Muscle of back (tissue), 13 donors: ENCODE measurements around the gene RBMY1J. TPM values are rescaled to one million over a fixed set of nuclear protein-coding genes. Genes with fewer than 3 reads are reported as not detected.
"Not testable (repeated sequence)": the region's sequence is repeated elsewhere in the genome, so short reads cannot be mapped to it uniquely, and the experiment has no call there.

Experiments
- DNase-seq, 3 donors: peaks; one replicate each; pipeline versions ENCODE4 v3.0.0 to v3.0.0-alpha.2; 2013
- long read RNA-seq, 9 donors: transcript quantifications; one replicate each; lab custom pipeline, GENCODE V29; 2026
- polyA plus RNA-seq, 10 donors: library from polyadenylated mRNA; unstranded; fragments of 120-200 nt; gene quantifications; one replicate each; pipeline ENCODE4 v1.2.1, GENCODE V29; 2013; ENCODE audit not compliant: insufficient read length in 10 of 10

RBMY1J gene
- polyA plus RNA-seq, result not detected
- long read RNA-seq, donor 1, result 0 reads
- long read RNA-seq, donor 2, result 0 reads
- long read RNA-seq, donor 3, result 0 reads
- long read RNA-seq, donor 4, result 0 reads
- long read RNA-seq, donor 5, result 0 reads
- long read RNA-seq, donor 6, result 0 reads
- long read RNA-seq, donor 7, result 0 reads
- long read RNA-seq, donor 8, result 0 reads
- long read RNA-seq, donor 9, result 0 reads

DNA sequence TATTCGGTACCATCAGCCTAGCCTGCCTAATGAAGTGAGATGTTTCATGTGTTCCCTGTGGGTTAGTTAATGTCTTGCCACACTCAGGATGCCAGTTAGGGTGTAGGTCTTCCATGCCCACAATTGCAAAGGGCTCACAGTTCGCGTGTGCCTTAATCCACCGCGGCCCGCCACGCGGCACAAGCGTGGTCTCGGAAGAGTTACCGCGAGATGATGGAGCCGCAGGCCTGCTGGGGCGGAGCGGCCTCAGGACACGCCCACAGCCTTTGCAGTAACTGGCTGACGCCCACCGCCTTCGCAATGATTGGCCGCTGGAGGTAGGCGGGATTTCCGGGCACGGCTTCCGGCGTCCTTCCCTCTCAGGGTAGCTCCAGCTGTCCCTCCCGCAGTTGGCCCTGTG is at the start of gene RBMY1J:
Gene RBMY1J (plus strand): TSS at position 301 of the 400 bp plus-strand sequence. CDS start 2,038 bp downstream, outside the sequence.
- not testable (repeated sequence) for DNase-seq

DNA sequence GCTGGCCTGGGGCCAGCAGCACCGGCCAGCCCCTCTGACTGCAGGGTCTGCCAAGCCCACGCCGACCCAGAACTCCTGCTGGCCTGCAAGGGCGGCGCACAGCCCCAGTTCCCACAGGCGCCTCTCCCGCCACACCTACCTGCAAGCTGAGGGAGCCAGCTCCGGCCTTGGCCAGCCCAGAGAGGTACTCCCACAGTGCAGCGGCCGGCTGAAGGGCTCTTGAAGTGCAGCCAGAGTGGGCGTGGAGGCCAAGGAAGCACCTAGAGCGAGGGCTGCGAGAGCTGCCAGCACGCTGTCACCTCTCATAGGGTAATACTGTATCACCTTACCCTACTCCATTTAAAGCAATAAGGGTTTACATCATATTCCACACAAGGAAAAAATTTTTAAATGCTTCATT is 35.8 kb upstream of the RBMY1J start:
- DNase-seq, result no peak

DNA sequence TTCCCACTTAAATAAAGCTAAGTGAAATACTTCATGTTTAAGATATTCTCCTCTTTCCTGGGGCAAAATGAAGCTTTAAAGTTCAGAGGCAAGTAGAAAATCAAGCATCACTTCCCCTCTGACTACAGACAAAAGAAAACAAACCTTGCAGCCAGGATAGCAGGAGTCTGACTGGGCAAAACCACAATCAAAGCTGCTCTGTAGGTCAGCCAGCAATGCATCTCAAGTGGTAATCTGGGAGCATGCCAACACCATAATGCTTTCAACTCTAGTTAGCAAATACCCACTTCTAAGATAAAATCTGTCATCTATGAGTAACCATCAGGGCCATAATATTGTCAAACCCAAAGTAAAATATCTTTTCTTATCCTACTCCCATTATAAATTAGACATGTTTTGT is 32.6 kb upstream of the RBMY1J start:
- DNase-seq, result no peak

DNA sequence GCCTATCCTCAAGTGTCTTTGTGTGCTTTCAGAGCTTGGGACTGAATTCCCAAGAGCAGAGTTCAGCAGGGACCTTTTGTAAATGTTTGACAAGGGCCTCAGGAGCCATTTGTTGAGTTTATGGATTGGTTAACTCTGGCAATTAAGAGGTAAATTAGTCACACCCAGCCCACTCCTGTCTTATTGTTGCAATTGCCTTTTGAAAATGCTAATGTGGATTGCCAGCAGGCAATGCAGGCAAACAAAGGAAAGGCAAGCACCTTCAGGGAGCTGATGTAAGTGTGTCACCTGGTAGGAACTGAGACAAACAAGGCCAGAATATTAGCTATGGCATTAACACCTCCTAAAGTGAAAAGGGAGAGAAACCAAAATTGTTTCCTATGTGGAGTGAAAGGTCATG is 29.7 kb upstream of the RBMY1J start:
- DNase-seq, result no peak

DNA sequence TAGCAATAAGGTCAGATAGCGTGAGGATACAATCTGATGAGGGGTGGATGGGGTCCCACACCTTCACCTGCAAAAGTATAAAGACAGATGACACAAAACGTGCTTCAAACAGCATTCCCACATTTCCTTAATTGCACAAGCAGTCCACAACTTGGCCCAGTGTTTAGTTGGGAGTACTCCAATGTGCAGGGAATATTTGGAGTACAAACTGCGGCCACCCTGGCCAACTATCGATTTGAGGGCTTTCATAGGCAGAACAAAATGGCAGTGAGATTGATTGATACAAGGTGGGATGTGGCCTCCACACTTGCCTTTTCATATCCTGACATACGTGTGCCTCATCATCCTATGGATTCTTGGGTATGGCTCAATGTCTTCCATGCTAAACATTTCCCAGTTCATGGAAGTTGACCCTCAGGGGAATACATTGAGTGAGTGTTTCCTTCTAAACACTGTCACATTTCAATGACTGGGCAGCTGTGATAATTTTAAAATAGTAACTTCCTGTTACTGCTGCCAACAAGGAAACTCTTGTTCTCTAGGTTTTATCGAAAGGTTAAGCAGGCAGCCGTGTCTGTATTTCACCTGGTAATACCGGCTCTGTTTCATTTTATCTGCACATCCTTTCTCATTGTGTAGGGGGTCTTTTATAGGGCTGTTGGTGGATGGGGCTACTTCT is 41.6 kb downstream of the RBMY1J start:
- DNase-seq, result not testable (repeated sequence)

DNA sequence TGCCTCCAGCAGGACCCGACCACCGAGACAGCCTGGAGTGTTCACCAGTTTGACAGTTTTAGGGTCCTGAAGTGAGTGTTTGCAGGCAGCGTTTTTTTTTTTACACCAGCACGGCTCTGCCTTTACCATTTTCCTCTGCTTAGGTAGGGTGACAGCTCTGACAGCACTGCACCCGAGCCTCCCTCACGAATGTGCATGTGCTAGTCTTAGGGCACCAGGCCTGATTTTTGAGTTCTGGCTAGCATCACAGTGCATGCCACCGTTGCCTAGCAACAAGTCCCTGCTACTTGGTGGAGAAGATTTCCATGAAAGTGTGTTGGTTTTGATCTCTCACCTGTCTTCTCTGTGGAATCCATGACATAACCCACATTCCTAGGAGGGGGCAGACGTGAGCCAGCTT is 52.3 kb downstream of the RBMY1J start:
- DNase-seq, result not testable (repeated sequence)

DNA sequence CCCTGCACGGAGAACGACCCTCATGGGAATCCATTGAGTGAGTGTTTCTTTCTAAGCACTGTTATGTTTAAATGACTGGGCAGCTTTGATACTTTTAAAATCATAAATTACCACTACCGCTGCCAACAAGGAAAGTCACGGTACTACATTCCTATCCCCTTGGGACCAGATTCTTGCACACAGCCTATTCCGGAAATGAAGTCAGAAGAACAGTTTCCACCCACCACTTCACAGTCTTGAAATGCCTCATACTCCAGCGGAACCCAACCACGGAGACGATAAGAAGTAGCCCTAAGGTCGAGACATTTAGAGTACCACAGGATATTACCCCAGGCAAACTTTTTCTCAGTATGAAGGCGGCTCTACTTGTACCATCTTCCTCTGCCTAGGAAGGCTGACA is 58.8 kb downstream of the RBMY1J start:
- not testable (repeated sequence) for DNase-seq

Other genes starting within 250 kb of the RBMY1J start
- not detected for gene RBMY1F, start 220.5 kb upstream of the RBMY1J start, polyA plus RNA-seq